Upper lobe of right lung (tissue), 1 donor: ENCODE results near the gene RBM38. TPM values are rescaled to one million over a fixed set of nuclear protein-coding genes. Genes with fewer than 3 reads are reported as not detected.

ENCODE experiments used
- ATAC-seq: fragments of 200-7000 bp; cut with Tn5 transposase; one replicate; pipeline ENCODE4 v1.9.1; 2020; ENCODE audit warnings: mild to moderate bottlenecking, moderate library complexity
- DNase-seq: peaks from one replicate; pipeline ENCODE4 v3.0.0-alpha.2; 2020
- H3K27ac ChIP-seq: fragments of 200-600 bp; one replicate; pipeline ENCODE4 v1.8.0; 2022
- H3K27me3 ChIP-seq: fragments of 200-600 bp; one replicate; pipeline ENCODE4 v1.8.0; 2022; ENCODE audit warnings: mild to moderate bottlenecking
- H3K36me3 ChIP-seq: fragments of 200-600 bp; one replicate; pipeline ENCODE4 v1.8.0; 2022
- H3K4me1 ChIP-seq: fragments of 200-600 bp; one replicate; pipeline ENCODE4 v1.8.0; 2022
- H3K4me3 ChIP-seq: fragments of 200-600 bp; one replicate; pipeline ENCODE4 v1.8.0; 2022; ENCODE audit warnings: mild to moderate bottlenecking
- H3K9me3 ChIP-seq: fragments of 200-600 bp; one replicate; pipeline ENCODE4 v1.8.0; 2022
- intact Hi-C: fragments of 100-400 bp; cut with DNase I; formaldehyde crosslinking; loops from one replicate; pipeline ENCODE4 v1.11.0; 2022
- total RNA-seq: library from RNA; stranded (reverse); fragmentation: NEBNext Ultra II Directional; extraction: Animal tissue kit (Norgen Biotek cat#: 25700); gene quantifications from one replicate; pipeline ENCODE4 v1.2.1, GENCODE V29; 2021
- TF ChIP-seq, protein P1 (sequence below): fragments of 200-600 bp; IDR thresholded peaks from one replicate; pipeline ENCODE4 v1.8.0; 2022; ENCODE audit warnings: antibody characterized with exemption
- donor health status: DM: no; HTN: yes; CAD: no; lungs with severe emphysema.

The RBM38 gene
- total RNA-seq, 1 donor from 2014 or later = 13.4 TPM

DNA sequence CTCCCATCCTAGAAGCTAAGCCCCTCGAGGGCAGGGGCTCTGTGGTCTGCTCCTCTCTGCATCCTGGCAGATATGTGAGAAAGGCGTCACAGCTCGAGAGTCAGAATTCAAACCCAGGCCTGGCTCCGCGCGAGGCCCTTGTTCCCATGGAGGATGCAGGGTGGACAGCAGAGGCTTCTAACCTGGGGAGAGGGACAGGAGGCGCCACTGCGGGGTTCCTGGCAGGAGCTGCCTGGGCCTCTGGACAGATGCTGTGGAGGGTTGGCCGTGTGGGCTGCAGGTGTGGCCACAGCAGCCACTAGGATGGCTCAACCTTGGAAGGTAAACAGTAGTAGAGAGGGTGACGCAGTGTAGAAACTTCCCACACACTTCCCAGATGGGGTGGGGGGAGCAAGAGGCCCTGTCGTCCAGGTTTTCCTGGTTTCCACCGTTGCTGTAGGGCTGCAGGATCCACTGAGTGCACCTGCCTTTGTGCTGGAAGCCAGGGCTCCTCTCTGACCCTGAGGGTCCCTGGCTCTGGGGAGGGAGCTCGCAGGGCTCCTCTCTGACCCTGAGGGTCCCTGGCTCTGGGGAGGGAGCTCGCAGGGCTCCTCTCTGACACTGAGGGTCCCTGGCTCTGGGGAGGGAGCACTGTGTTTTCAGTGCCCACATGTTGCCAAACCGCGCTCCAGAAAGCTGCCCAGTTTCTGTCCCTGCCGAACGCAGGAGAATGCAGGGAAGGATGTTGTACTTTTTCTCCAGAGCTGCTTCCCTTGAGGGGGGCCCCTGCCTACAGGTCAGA lies 14.2 kb downstream of the RBM38 start:
- TF ChIP-seq, protein P1, sequence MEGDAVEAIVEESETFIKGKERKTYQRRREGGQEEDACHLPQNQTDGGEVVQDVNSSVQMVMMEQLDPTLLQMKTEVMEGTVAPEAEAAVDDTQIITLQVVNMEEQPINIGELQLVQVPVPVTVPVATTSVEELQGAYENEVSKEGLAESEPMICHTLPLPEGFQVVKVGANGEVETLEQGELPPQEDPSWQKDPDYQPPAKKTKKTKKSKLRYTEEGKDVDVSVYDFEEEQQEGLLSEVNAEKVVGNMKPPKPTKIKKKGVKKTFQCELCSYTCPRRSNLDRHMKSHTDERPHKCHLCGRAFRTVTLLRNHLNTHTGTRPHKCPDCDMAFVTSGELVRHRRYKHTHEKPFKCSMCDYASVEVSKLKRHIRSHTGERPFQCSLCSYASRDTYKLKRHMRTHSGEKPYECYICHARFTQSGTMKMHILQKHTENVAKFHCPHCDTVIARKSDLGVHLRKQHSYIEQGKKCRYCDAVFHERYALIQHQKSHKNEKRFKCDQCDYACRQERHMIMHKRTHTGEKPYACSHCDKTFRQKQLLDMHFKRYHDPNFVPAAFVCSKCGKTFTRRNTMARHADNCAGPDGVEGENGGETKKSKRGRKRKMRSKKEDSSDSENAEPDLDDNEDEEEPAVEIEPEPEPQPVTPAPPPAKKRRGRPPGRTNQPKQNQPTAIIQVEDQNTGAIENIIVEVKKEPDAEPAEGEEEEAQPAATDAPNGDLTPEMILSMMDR = no peak
- intact Hi-C loops = no loop called here
- DNase-seq (no peak), ATAC-seq (no peak)
- Histone ChIP-seq H3K4me3 (no peak overlapping the region), H3K27ac (no peak overlapping the region), H3K36me3 (peaks cover 39% of the 10 kb centered on the region), H3K4me1 (no peaks in the 10 kb centered on the region), H3K27me3 (no peaks in the 10 kb centered on the region), H3K9me3 (no peaks in the 10 kb centered on the region)

DNA sequence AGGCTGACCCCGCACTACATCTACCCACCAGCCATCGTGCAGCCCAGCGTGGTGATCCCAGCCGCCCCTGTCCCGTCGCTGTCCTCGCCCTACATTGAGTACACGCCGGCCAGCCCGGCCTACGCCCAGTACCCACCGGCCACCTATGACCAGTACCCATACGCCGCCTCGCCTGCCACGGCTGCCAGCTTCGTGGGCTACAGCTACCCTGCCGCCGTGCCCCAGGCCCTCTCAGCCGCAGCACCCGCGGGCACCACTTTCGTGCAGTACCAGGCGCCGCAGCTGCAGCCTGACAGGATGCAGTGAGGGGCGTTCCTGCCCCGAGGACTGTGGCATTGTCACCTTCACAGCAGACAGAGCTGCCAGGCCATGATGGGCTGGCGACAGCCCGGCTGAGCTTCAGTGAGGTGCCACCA lies 16.4 kb downstream of the RBM38 start:
- Histone ChIP-seq H3K36me3 (peaks cover 39% of the 10 kb centered on the region), H3K9me3 (no peaks in the 10 kb centered on the region), H3K4me1 (no peaks in the 10 kb centered on the region), H3K4me3 (no peak overlapping the region), H3K27me3 (no peaks in the 10 kb centered on the region), H3K27ac (no peak overlapping the region)
- DNase-seq = no peak
- ATAC-seq = no peak
- TF ChIP-seq, protein P1 = no peak
- intact Hi-C loops = no loop called here

DNA sequence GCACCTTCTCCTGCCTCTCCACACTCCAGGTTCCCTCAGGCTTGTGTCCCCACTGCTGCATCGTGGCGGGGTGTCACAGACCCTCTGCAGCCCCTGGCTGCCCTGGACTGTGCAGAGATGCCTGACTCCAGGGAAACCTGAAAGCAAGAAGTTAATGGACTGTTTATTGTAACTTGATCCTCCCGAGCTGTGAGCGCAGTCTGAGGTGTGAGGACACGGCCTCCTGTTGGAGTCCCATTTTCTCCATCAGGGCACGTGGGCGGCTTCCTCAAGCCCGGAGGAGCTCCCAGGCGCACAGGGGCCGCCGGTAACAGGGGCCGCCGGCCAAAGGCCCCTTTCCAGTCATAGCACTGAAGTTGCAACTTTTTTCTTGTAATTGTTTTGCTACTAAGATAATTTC lies 16.9 kb downstream of the RBM38 start:
- Histone ChIP-seq H3K27ac (no peak overlapping the region), H3K4me3 (no peak overlapping the region), H3K9me3 (no peaks in the 10 kb centered on the region), H3K27me3 (no peaks in the 10 kb centered on the region), H3K36me3 (peaks cover 39% of the 10 kb centered on the region), H3K4me1 (no peaks in the 10 kb centered on the region)
- DNase-seq (no peak), ATAC-seq (no peak)
- TF ChIP-seq, protein P1 = no peak
- intact Hi-C loops = no loop called here

DNA sequence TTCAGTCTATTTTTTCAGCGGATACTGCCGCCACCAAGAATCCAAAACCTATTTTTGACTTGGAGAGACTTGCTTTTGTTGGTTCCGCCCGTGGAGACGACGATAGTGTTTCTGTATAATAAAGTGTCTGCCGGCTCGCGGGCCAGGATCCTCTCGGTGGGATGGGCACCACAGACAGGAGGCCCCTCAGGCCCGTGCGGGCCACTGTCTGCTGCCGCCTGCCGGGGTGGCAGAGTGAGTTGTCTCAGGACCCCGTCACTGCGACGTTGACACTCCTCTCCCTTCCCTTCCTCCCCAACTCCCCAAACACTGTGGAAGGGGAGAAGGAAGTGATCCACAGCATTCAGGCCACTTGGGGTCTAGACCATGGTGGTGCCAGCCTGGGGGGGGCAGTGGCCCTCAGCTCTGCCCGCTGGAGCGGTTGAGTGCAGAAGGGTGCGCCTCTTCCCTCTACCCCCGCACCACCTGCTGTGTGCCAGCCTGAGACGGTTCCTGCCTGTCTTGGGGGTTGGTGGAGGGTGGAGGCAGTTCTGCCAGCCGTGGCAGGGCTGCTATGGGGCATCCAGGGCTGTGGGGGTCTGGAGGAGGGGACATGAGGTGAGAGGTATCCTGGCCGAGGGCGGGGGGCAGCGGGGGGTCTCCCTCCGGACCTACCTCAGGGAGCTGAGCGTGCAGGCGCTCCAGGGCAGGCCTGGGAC lies 17.5 kb downstream of the RBM38 start:
- Histone ChIP-seq H3K27ac (no peak overlapping the region), H3K36me3 (peaks cover 37% of the 10 kb centered on the region)
- DNase-seq = no peak

DNA sequence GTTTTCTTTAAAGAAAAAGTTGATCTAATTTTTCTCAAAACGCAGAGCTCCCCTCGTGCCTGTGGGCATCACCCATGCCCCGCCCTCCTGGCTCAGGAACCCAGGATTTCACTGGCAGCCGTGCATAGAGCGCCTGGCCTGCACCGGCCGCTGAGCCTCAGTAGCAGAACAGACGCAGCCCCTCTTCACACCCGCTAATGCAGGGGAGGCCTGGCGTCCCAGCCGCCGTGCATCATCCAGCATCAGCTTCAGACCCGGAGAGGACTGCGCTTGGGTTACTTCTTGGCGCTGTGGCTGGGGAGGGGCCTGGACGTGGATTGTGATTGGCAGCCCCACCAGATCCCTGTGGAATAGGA lies 18.1 kb downstream of the RBM38 start:
- peaks cover 4% of the 10 kb centered on the region for H3K27me3 ChIP-seq
- peaks cover 31% of the 10 kb centered on the region for H3K36me3 ChIP-seq
- no peak for ATAC-seq

More for the DNA sequence above, 17.5 kb downstream of the RBM38 start:
- no peak for ATAC-seq
- Histone ChIP-seq H3K9me3 (no peaks in the 10 kb centered on the region), H3K27me3 (no peaks in the 10 kb centered on the region), H3K4me3 (no peak overlapping the region), H3K4me1 (no peaks in the 10 kb centered on the region)
- intact Hi-C loops = no loop called here
- TF ChIP-seq, protein P1 = no peak

More for the DNA sequence above, 18.1 kb downstream of the RBM38 start:
- Histone ChIP-seq H3K4me3 (no peak overlapping the region), H3K4me1 (no peaks in the 10 kb centered on the region), H3K27ac (no peak overlapping the region), H3K9me3 (no peaks in the 10 kb centered on the region)
- intact Hi-C loops = no loop called here
- DNase-seq = no peak
- TF ChIP-seq, protein P1 = no peak
